Upper lobe of right lung (tissue), 1 donor: ENCODE measurements around the gene SMIM22. TPM values are rescaled to one million over a fixed set of nuclear protein-coding genes. Genes with fewer than 3 reads are reported as not detected.

Experiments
- ATAC-seq: fragments of 200-7000 bp; cut with Tn5 transposase; one replicate; pipeline ENCODE4 v1.9.1; 2020; ENCODE audit warnings: mild to moderate bottlenecking, moderate library complexity
- DNase-seq: peaks from one replicate; pipeline ENCODE4 v3.0.0-alpha.2; 2020
- H3K27ac ChIP-seq: fragments of 200-600 bp; one replicate; pipeline ENCODE4 v1.8.0; 2022
- H3K27me3 ChIP-seq: fragments of 200-600 bp; one replicate; pipeline ENCODE4 v1.8.0; 2022; ENCODE audit warnings: mild to moderate bottlenecking
- H3K36me3 ChIP-seq: fragments of 200-600 bp; one replicate; pipeline ENCODE4 v1.8.0; 2022
- H3K4me1 ChIP-seq: fragments of 200-600 bp; one replicate; pipeline ENCODE4 v1.8.0; 2022
- H3K4me3 ChIP-seq: fragments of 200-600 bp; one replicate; pipeline ENCODE4 v1.8.0; 2022; ENCODE audit warnings: mild to moderate bottlenecking
- H3K9me3 ChIP-seq: fragments of 200-600 bp; one replicate; pipeline ENCODE4 v1.8.0; 2022
- CTCF ChIP-seq: fragments of 200-600 bp; IDR thresholded peaks from one replicate; pipeline ENCODE4 v1.8.0; 2022; ENCODE audit warnings: antibody characterized with exemption
- intact Hi-C: fragments of 100-400 bp; cut with DNase I; formaldehyde crosslinking; loops from one replicate; pipeline ENCODE4 v1.11.0; 2022
- total RNA-seq: library from RNA; stranded (reverse); fragmentation: NEBNext Ultra II Directional; extraction: Animal tissue kit (Norgen Biotek cat#: 25700); gene quantifications from one replicate; pipeline ENCODE4 v1.2.1, GENCODE V29; 2021
- donor health status: DM: no; HTN: yes; CAD: no; lungs with severe emphysema.

The SMIM22 gene
- total RNA-seq, 1 donor from 2014 or later = 23.3 TPM

GRCh38 chr16:4830408-4830807 lies 35.2 kb downstream of the SMIM22 start:
- DNase-seq = peak; percentile 30
- intact Hi-C loops = no loop called here
- no peak overlapping the region for H3K4me3 ChIP-seq

GRCh38 chr16:4831616-4832015 lies 36.4 kb downstream of the SMIM22 start:
- peaks cover 95% of the 10 kb centered on the region for H3K36me3 ChIP-seq

More at GRCh38 chr16:4830408-4830807, 35.2 kb downstream of the SMIM22 start:
- Histone ChIP-seq H3K9me3 (no peaks in the 10 kb centered on the region), H3K27ac (no peak overlapping the region), H3K4me1 (no peaks in the 10 kb centered on the region), H3K27me3 (no peaks in the 10 kb centered on the region), H3K36me3 (peaks cover 95% of the 10 kb centered on the region)
- no peak for ATAC-seq
- TF ChIP-seq CTCF = no peak

GRCh38 chr16:4832698-4833343 lies 37.7 kb downstream of the SMIM22 start:
- H3K4me1 ChIP-seq = no peaks in the 10 kb centered on the region
- H3K36me3 ChIP-seq = peaks cover 95% of the 10 kb centered on the region
- ATAC-seq (no peak), DNase-seq (no peak)
- TF ChIP-seq CTCF = no peak
- no peaks in the 10 kb centered on the region for H3K9me3 ChIP-seq
- intact Hi-C loops = no loop called here
- H3K27ac ChIP-seq = no peak overlapping the region
- no peak overlapping the region for H3K4me3 ChIP-seq
- no peaks in the 10 kb centered on the region for H3K27me3 ChIP-seq

More at GRCh38 chr16:4831616-4832015, 36.4 kb downstream of the SMIM22 start:
- no peak overlapping the region for H3K4me3 ChIP-seq
- H3K9me3 ChIP-seq = no peaks in the 10 kb centered on the region
- no peaks in the 10 kb centered on the region for H3K27me3 ChIP-seq
- TF ChIP-seq CTCF = no peak
- no peak overlapping the region for H3K27ac ChIP-seq
- DNase-seq (no peak), ATAC-seq (no peak)
- intact Hi-C loops = no loop called here
- no peaks in the 10 kb centered on the region for H3K4me1 ChIP-seq

- no peak overlapping the region for H3K4me3 ChIP-seq
- H3K27ac ChIP-seq = no peak overlapping the region
- H3K36me3 ChIP-seq = peaks cover 95% of the 10 kb centered on the region
- no peaks in the 10 kb centered on the region for H3K27me3 ChIP-seq
- no peak for TF ChIP-seq CTCF
- H3K4me1 ChIP-seq = no peaks in the 10 kb centered on the region
- ATAC-seq = no peak
- intact Hi-C loops = no loop called here
- H3K9me3 ChIP-seq = no peaks in the 10 kb centered on the region
- DNase-seq = no peak
These were observed 38.4 kb downstream of the SMIM22 start for GRCh38 chr16:4833584-4833983.

GRCh38 chr16:4836727-4837126 lies 41.6 kb downstream of the SMIM22 start:
- no peak for TF ChIP-seq CTCF
- H3K27me3 ChIP-seq = no peaks in the 10 kb centered on the region
- DNase-seq (no peak), ATAC-seq (no peak)
- H3K4me1 ChIP-seq = no peaks in the 10 kb centered on the region
- intact Hi-C loops = no loop called here
- H3K27ac ChIP-seq = no peak overlapping the region
- H3K36me3 ChIP-seq = peaks cover 95% of the 10 kb centered on the region
- no peaks in the 10 kb centered on the region for H3K9me3 ChIP-seq
- no peak overlapping the region for H3K4me3 ChIP-seq
